K562 (cell line): Measurements from ENCODE around the gene FBXW8. TPM values are rescaled to one million over a fixed set of nuclear protein-coding genes. Genes with fewer than 3 reads are reported as not detected.

Experiments used
- DNMT1 ChIP-seq: fragments of 450-650 bp; IDR thresholded peaks from 2 replicates; pipeline ENCODE4 v1.6.1; 2016; ENCODE audit warnings: antibody characterized with exemption, mild to moderate bottlenecking
- E2F5 ChIP-seq: sonication (generic); formaldehyde crosslinking; IDR thresholded peaks from 2 replicates; pipeline ENCODE4 v1.8.0; 2022; ENCODE audit warnings: mild to moderate bottlenecking, missing genetic modification reagents
- KDM5B ChIP-seq: fragments of 200-600 bp; sonication (generic); IDR thresholded peaks from 2 replicates; pipeline ENCODE4 v1.6.1; 2012; ENCODE audit warnings: low read depth, mild to moderate bottlenecking, moderate library complexity, low read length, control low read depth, inconsistent platforms; ENCODE audit not compliant: insufficient replicate concordance
- KHSRP ChIP-seq: fragments of 450-650 bp; IDR thresholded peaks from 2 replicates; pipeline ENCODE4 v1.6.1; 2017
- KLF13 ChIP-seq: fragments of 450-650 bp; IDR thresholded peaks from 2 replicates; pipeline ENCODE4 v1.6.1; 2016; ENCODE audit warnings: missing genetic modification characterization, low read depth, mild to moderate bottlenecking, missing compliant biosample characterization, moderate library complexity, borderline replicate concordance
- KLF6 ChIP-seq: fragments of 250-450 bp; sonication (Bioruptor Pico); IDR thresholded peaks from 2 replicates; pipeline ENCODE4 v1.4.0; 2020; ENCODE audit warnings: mild to moderate bottlenecking, moderate library complexity, borderline replicate concordance
- LEF1 ChIP-seq: fragments of 450-650 bp; IDR thresholded peaks from 2 replicates; pipeline ENCODE4 v1.6.1; 2016; ENCODE audit warnings: mild to moderate bottlenecking
- MTA2 ChIP-seq: fragments of 450-650 bp; IDR thresholded peaks from 2 replicates; pipeline ENCODE4 v1.6.1; 2016; ENCODE audit warnings: low read depth
- NBN ChIP-seq: fragments of 450-650 bp; IDR thresholded peaks from 2 replicates; pipeline ENCODE4 v1.6.1; 2016; ENCODE audit warnings: low read depth, mild to moderate bottlenecking
- NFXL1 ChIP-seq: fragments of 450-650 bp; formaldehyde crosslinking; IDR thresholded peaks from 2 replicates; pipeline ENCODE4 v1.4.0; 2021; ENCODE audit warnings: mild to moderate bottlenecking
- RHOXF2B ChIP-seq: fragments of 250-450 bp; sonication (Bioruptor Pico); conservative IDR thresholded peaks from 2 replicates; pipeline ENCODE4 v1.5.1; 2021
- SAFB ChIP-seq: fragments of 200-400 bp; formaldehyde crosslinking; IDR thresholded peaks from 2 replicates; pipeline ENCODE4 v1.6.1; 2017; ENCODE audit warnings: low read depth, low read length, borderline replicate concordance
- TAF15 ChIP-seq: fragments of 200-400 bp; formaldehyde crosslinking; IDR thresholded peaks from 2 replicates; pipeline ENCODE4 v1.6.1; 2017; ENCODE audit warnings: mild to moderate bottlenecking, low read depth, low read length, moderate library complexity
- VEZF1 ChIP-seq: fragments of 200-800 bp; sonication (Bioruptor generic); IDR thresholded peaks from 2 replicates; pipeline ENCODE4 v1.6.1; 2017; ENCODE audit warnings: missing genetic modification characterization, missing compliant biosample characterization
- ZNF23 ChIP-seq: fragments of 250-450 bp; sonication (Bioruptor Pico); IDR thresholded peaks from 2 replicates; pipeline ENCODE4 v1.4.0; 2020; ENCODE audit warnings: mild to moderate bottlenecking
- ZNF431 ChIP-seq: sonication (generic); formaldehyde crosslinking; IDR thresholded peaks from 2 replicates; pipeline ENCODE4 v1.8.0; 2022; ENCODE audit warnings: mild to moderate bottlenecking, missing genetic modification reagents
- ZNF668 ChIP-seq: fragments of 250-450 bp; sonication (Bioruptor Pico); IDR thresholded peaks from 2 replicates; pipeline ENCODE4 v1.8.0; 2022; ENCODE audit warnings: mild to moderate bottlenecking, inconsistent platforms
- polyA plus RNA-seq, 8 experiments: library from polyadenylated mRNA; depleted of rRNA in 4 of 8; stranded (reverse) in 5 of 8; unstranded in 3 of 8; fragments of >200 nt; fragmentation: Nextera tagmentation in 2 of 8; fragmentation: Illumina TruSeq in 1 of 8; extraction: Ambion mirVana in 2 of 8; extraction: Trizol in 1 of 8; gene quantifications; 2 replicates each; pipeline versions ENCODE4 v1.2.1 to v1.2.3, GENCODE V29; 2011 to 2014; ENCODE audit warnings: inconsistent platforms in 1 of 8, missing spikeins in 1 of 8
- total RNA-seq, 7 experiments: library from RNA; depleted of rRNA in 6 of 7; stranded (reverse); fragments of >200 nt in 6 of 7; fragmentation: Illumina TruSeq in 2 of 7; extraction: Trizol in 2 of 7; gene quantifications; 2 replicates each; pipeline versions ENCODE4 v1.2.1 to v1.2.3, GENCODE V29; 2011 to 2021; ENCODE audit warnings: low replicate concordance in 1 of 7
- TF ChIP-seq, protein P1 (sequence below): fragments of 450-650 bp; conservative IDR thresholded peaks from 2 replicates; pipeline ENCODE4 v1.6.1; 2016; ENCODE audit warnings: missing genetic modification characterization, low read depth, mild to moderate bottlenecking, control low read depth, missing compliant biosample characterization
- TF ChIP-seq, protein P2 (sequence below): sonication (generic); formaldehyde crosslinking; IDR thresholded peaks from 2 replicates; pipeline ENCODE4 v1.8.0; 2022; ENCODE audit warnings: mild to moderate bottlenecking, missing genetic modification reagents
- TF ChIP-seq, protein P3 (sequence below): fragments of 250-450 bp; sonication (Bioruptor Pico); IDR thresholded peaks from 2 replicates; pipeline ENCODE4 v1.5.0; 2020; ENCODE audit warnings: mild to moderate bottlenecking
- TF ChIP-seq, protein P4 (sequence below): conservative IDR thresholded peaks from 2 replicates; pipeline ENCODE4 v1.6.1; 2011; ENCODE audit warnings: low read depth, mild to moderate bottlenecking, low read length; ENCODE audit not compliant: control insufficient read depth

The FBXW8 gene
- total and polyA plus RNA-seq, 9 of the 15 experiments (the other 6 are each of a cell fraction or from before 2014, with no cell fraction given): 0.58 to 8.3 (median 4.4) TPM

DNA sequence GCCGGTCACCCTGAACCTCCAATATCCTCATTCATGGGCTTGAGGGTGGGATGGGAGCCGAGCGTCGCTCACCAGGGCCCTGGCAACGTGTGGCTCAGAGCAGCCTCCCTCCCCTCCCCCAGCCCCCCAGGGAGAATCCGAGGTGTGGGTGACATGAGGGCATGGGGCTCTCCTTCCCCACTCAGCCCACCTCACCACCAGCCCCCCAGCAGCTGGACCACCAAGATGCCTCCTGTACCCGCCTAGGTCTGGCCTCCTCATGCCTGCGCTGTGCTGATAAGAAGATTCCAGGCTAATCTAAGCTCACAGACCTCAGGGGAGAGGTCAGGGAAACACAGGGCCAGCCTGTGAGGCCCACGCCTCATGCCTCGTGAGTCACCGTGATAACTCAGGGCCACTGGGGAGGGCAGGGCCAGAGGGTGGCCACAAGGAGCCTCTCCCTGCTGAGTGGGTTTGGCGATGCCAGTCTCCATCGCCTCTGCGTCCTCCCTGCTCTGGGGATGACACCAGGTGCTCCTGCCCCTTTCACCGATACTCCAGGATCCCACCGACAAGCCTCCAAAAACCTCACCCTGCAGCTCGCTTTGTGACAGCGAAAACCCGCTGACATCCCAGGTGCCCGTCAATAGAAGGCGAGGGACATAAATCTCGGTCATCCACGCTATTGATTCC, 131.6 kb downstream of the FBXW8 start (continued):
- TF ChIP-seq VEZF1 (CRISPR knock-in tag): peak; percentile 95
- TF ChIP-seq LEF1: peak; percentile 99
- TF ChIP-seq RHOXF2B (CRISPR knock-in tag): no peak
- peak; percentile 11; the same call in 1 of the 2 replicates for TF ChIP-seq ZNF668 (CRISPR knock-in tag)
- TF ChIP-seq KHSRP: peak; percentile 96
- TF ChIP-seq KLF13: 0 out of 2 replicates have a peak, but pooled peaks have one; percentile 36
- TF ChIP-seq NBN: peak; percentile 92; the same call in 1 of the 2 replicates
- TF ChIP-seq, protein P1, sequence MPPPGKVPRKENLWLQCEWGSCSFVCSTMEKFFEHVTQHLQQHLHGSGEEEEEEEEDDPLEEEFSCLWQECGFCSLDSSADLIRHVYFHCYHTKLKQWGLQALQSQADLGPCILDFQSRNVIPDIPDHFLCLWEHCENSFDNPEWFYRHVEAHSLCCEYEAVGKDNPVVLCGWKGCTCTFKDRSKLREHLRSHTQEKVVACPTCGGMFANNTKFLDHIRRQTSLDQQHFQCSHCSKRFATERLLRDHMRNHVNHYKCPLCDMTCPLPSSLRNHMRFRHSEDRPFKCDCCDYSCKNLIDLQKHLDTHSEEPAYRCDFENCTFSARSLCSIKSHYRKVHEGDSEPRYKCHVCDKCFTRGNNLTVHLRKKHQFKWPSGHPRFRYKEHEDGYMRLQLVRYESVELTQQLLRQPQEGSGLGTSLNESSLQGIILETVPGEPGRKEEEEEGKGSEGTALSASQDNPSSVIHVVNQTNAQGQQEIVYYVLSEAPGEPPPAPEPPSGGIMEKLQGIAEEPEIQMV (tag): peak; percentile 50; the same call in 1 of the 2 replicates
- peak; percentile 66; the same call in 1 of the 2 replicates for TF ChIP-seq SAFB
- no peak for TF ChIP-seq KDM5B
- peak; percentile 89 for TF ChIP-seq KLF6 (CRISPR knock-in tag)
- TF ChIP-seq, protein P2, sequence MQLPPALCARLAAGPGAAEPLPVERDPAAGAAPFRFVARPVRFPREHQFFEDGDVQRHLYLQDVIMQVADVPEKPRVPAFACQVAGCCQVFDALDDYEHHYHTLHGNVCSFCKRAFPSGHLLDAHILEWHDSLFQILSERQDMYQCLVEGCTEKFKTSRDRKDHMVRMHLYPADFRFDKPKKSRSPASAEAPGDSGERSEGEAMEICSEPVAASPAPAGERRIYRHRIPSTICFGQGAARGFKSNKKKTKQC (CRISPR knock-in tag): no peak
- TF ChIP-seq TAF15: no peak
- 0 out of 2 replicates have a peak, but pooled peaks have one; percentile 59 for TF ChIP-seq NFXL1 (CRISPR knock-in tag)
- TF ChIP-seq E2F5 (CRISPR knock-in tag): peak; percentile 85; the same call in 1 of the 2 replicates
- peak; percentile 76 for TF ChIP-seq ZNF431
- no peak for TF ChIP-seq ZNF23 (CRISPR knock-in tag)
- TF ChIP-seq MTA2: peak; percentile 100
- TF ChIP-seq, protein P3, sequence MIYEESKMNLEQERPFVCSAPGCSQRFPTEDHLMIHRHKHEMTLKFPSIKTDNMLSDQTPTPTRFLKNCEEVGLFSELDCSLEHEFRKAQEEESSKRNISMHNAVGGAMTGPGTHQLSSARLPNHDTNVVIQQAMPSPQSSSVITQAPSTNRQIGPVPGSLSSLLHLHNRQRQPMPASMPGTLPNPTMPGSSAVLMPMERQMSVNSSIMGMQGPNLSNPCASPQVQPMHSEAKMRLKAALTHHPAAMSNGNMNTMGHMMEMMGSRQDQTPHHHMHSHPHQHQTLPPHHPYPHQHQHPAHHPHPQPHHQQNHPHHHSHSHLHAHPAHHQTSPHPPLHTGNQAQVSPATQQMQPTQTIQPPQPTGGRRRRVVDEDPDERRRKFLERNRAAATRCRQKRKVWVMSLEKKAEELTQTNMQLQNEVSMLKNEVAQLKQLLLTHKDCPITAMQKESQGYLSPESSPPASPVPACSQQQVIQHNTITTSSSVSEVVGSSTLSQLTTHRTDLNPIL (CRISPR knock-in tag): peak; percentile 71; the same call in 1 of the 2 replicates
- no peak for TF ChIP-seq DNMT1
- TF ChIP-seq, protein P4, sequence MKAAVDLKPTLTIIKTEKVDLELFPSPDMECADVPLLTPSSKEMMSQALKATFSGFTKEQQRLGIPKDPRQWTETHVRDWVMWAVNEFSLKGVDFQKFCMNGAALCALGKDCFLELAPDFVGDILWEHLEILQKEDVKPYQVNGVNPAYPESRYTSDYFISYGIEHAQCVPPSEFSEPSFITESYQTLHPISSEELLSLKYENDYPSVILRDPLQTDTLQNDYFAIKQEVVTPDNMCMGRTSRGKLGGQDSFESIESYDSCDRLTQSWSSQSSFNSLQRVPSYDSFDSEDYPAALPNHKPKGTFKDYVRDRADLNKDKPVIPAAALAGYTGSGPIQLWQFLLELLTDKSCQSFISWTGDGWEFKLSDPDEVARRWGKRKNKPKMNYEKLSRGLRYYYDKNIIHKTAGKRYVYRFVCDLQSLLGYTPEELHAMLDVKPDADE: peak; percentile 93
